Fibroblast of skin of right quadriceps (primary cell): ENCODE data around the gene NMB.
A peak's percentile ranks its signal among the peaks of the same experiment; 100 is the strongest.
"Not testable (repeated sequence)": the region's sequence is repeated elsewhere in the genome, so short reads cannot be mapped to it uniquely, and the experiment has no call there.

Source experiments
- DNase-seq: peaks from one replicate; pipeline ENCODE4 v3.0.0-alpha.2; 2013

NMB gene

GRCh38 chr15:84658080-84658787 lies at the start of gene NMB:
NMB (minus strand) TSS chr15:84658199; CDS start chr15:84658152, 47 bp downstream.
- peak; percentile 71 for DNase-seq

- DNase-seq: no peak
These were observed 45.8 kb upstream of the NMB start for GRCh38 chr15:84703808-84704207.

- DNase-seq: no peak
These were observed 45.0 kb upstream of the NMB start for GRCh38 chr15:84702961-84703482.

- DNase-seq: no peak
These were observed 41.7 kb upstream of the NMB start for GRCh38 chr15:84699538-84700191.

GRCh38 chr15:84697236-84697990 lies 39.4 kb upstream of the NMB start:
- no peak for DNase-seq

GRCh38 chr15:84696757-84697156 lies 38.8 kb upstream of the NMB start:
- no peak for DNase-seq

- DNase-seq: no peak
These were observed 32.3 kb upstream of the NMB start for GRCh38 chr15:84690342-84690741.

- DNase-seq: no peak
These were observed 31.9 kb upstream of the NMB start for GRCh38 chr15:84689858-84690257.

GRCh38 chr15:84686446-84686845 lies 28.4 kb upstream of the NMB start:
- not testable (repeated sequence) for DNase-seq

- DNase-seq: peak; percentile 82
These were observed 27.3 kb upstream of the NMB start for GRCh38 chr15:84685304-84685703.

- peak; percentile 17 for DNase-seq
These were observed 26.1 kb upstream of the NMB start for GRCh38 chr15:84684092-84684491.

GRCh38 chr15:84681831-84682230 lies 23.8 kb upstream of the NMB start:
- DNase-seq: no peak

- peak; percentile 85 for DNase-seq
These were observed 13.2 kb upstream of the NMB start for GRCh38 chr15:84671211-84671610.

- peak; percentile 66 for DNase-seq
These were observed 11.7 kb upstream of the NMB start for GRCh38 chr15:84669726-84670125.

- no peak for DNase-seq
These were observed 10.4 kb upstream of the NMB start for GRCh38 chr15:84668221-84668982.

GRCh38 chr15:84666373-84666772 lies 8.4 kb upstream of the NMB start:
- no peak for DNase-seq

- DNase-seq: no peak
These were observed 3.0 kb upstream of the NMB start for GRCh38 chr15:84661001-84661400.

- DNase-seq: no peak
These were observed 2.1 kb upstream of the NMB start for GRCh38 chr15:84659904-84660781.

- DNase-seq: no peak
These were observed 901 bp upstream of the NMB start for GRCh38 chr15:84658788-84659411.

- DNase-seq: no peak
These were observed 285 bp downstream of the NMB start for GRCh38 chr15:84657748-84658079.

GRCh38 chr15:84656972-84657371 lies 1.0 kb downstream of the NMB start:
- no peak for DNase-seq
